DOHH2 (cell line): ENCODE measurements around the gene KAT2A.
A peak's percentile ranks its signal among the peaks of the same experiment; 100 is the strongest.

Experiments used
- H3F3A ChIP-seq: fragments of 200-600 bp; sonication (generic), shearing (Covaris generic); 2 replicates; pipeline ENCODE4 v1.6.0; 2016; ENCODE audit warnings: antibody characterized with exemption, mild to moderate bottlenecking; ENCODE audit not compliant: control insufficient read depth, insufficient read depth
- H3K27ac ChIP-seq: fragments of 200-600 bp; sonication (generic); 2 replicates; pipeline ENCODE4 v1.5.1; 2014; ENCODE audit warnings: low read depth, mild to moderate bottlenecking, low read length, moderate library complexity
- H3K27me3 ChIP-seq: fragments of 200-600 bp; sonication (generic); 2 replicates; pipeline ENCODE4 v1.6.1; 2014; ENCODE audit warnings: mild to moderate bottlenecking, low read length, mixed read lengths; ENCODE audit not compliant: control insufficient read depth
- H3K36me3 ChIP-seq: fragments of 200-600 bp; sonication (generic); 2 replicates; pipeline ENCODE4 v1.6.1; 2014; ENCODE audit warnings: mild to moderate bottlenecking, low read length, moderate library complexity, mixed read lengths; ENCODE audit not compliant: control insufficient read depth
- H3K4me1 ChIP-seq: fragments of 200-600 bp; sonication (generic); 2 replicates; pipeline ENCODE4 v1.6.1; 2014; ENCODE audit warnings: mild to moderate bottlenecking, low read length, mixed read lengths; ENCODE audit not compliant: control insufficient read depth
- H3K4me2 ChIP-seq: fragments of 200-600 bp; sonication (generic); 2 replicates; pipeline ENCODE4 v1.6.0; 2014; ENCODE audit warnings: mild to moderate bottlenecking, low read length, moderate library complexity
- H3K4me3 ChIP-seq: fragments of 200-600 bp; sonication (generic); 2 replicates; pipeline ENCODE4 v1.5.1; 2014; ENCODE audit warnings: mild to moderate bottlenecking, low read length, mixed read lengths
- H3K79me2 ChIP-seq: fragments of 200-600 bp; sonication (generic); 2 replicates; pipeline ENCODE4 v1.6.1; 2014; ENCODE audit warnings: mild to moderate bottlenecking, low read length, mixed read lengths; ENCODE audit not compliant: control insufficient read depth
- H3K9me2 ChIP-seq: fragments of 200-600 bp; sonication (generic); replicated peaks from 2 replicates; pipeline ENCODE4 v1.6.1; 2014; ENCODE audit warnings: mild to moderate bottlenecking, low read length, mixed read lengths; ENCODE audit not compliant: control insufficient read depth
- H3K9me3 ChIP-seq: fragments of 200-600 bp; sonication (generic); 2 replicates; pipeline ENCODE4 v1.6.1; 2014; ENCODE audit warnings: antibody characterized with exemption, low read length, mixed read lengths; ENCODE audit not compliant: control insufficient read depth, insufficient read depth
- H4K20me1 ChIP-seq: fragments of 200-600 bp; sonication (generic); 2 replicates; pipeline ENCODE4 v1.6.0; 2014; ENCODE audit warnings: low read depth, mild to moderate bottlenecking, antibody characterized with exemption, low read length, moderate library complexity; ENCODE audit not compliant: control insufficient read depth, insufficient read depth
- CTCF ChIP-seq: fragments of 200-600 bp; sonication (generic); IDR thresholded peaks from one replicate; pipeline ENCODE4 v1.5.1; 2014; ENCODE audit warnings: antibody characterized with exemption, mild to moderate bottlenecking, low read depth, low read length; ENCODE audit not compliant: poor library complexity, severe bottlenecking
- EZH2phosphoT487 ChIP-seq: fragments of 200-600 bp; sonication (generic); IDR thresholded peaks from 2 replicates; pipeline ENCODE4 v1.6.1; 2017; ENCODE audit warnings: borderline replicate concordance, mild to moderate bottlenecking, antibody characterized with exemption, low read length, moderate library complexity, mixed read lengths

The KAT2A gene

GRCh38 chr17:42107124-42107523 is 14.0 kb downstream of the KAT2A start:
- H3K79me2 ChIP-seq, result no peaks in the 10 kb centered on the region
- H3K36me3 ChIP-seq, result no peaks in the 10 kb centered on the region
- H3K4me3 ChIP-seq, result peak overlapping the region; percentile 69
- no peaks in the 10 kb centered on the region for H3K9me3 ChIP-seq
- H4K20me1 ChIP-seq, result no peaks in the 10 kb centered on the region
- no peak overlapping the region for H3K27ac ChIP-seq
- peak overlapping the region; percentile 84 for H3K4me2 ChIP-seq
- no peaks in the 10 kb centered on the region for H3K27me3 ChIP-seq
- H3K9me2 ChIP-seq, result no peaks in the 10 kb centered on the region
- H3K4me1 ChIP-seq, result peaks cover 19% of the 10 kb centered on the region
- H3F3A ChIP-seq, result no peaks in the 10 kb centered on the region
- no peak for TF ChIP-seq EZH2phosphoT487
- TF ChIP-seq CTCF, result no peak

- H3K4me3 ChIP-seq, result no peak overlapping the region
- no peaks in the 10 kb centered on the region for H3K9me2 ChIP-seq
- no peaks in the 10 kb centered on the region for H4K20me1 ChIP-seq
- H3K9me3 ChIP-seq, result no peaks in the 10 kb centered on the region
- H3K27me3 ChIP-seq, result no peaks in the 10 kb centered on the region
- H3K4me2 ChIP-seq, result no peak overlapping the region
- H3K4me1 ChIP-seq, result peaks cover 13% of the 10 kb centered on the region
- no peaks in the 10 kb centered on the region for H3F3A ChIP-seq
- no peak overlapping the region for H3K27ac ChIP-seq
- no peaks in the 10 kb centered on the region for H3K79me2 ChIP-seq
- no peaks in the 10 kb centered on the region for H3K36me3 ChIP-seq
- TF ChIP-seq EZH2phosphoT487 (no peak), CTCF (no peak)
Measured at GRCh38 chr17:42106009-42106408, 15.2 kb downstream of the KAT2A start.

GRCh38 chr17:42104264-42104663 is 16.9 kb downstream of the KAT2A start:
- no peaks in the 10 kb centered on the region for H3K79me2 ChIP-seq
- H3K9me3 ChIP-seq, result no peaks in the 10 kb centered on the region
- H3K4me2 ChIP-seq, result no peak overlapping the region

More at GRCh38 chr17:42104264-42104663, 16.9 kb downstream of the KAT2A start:
- Histone ChIP-seq H3K27ac (no peak overlapping the region), H3F3A (no peaks in the 10 kb centered on the region), H3K27me3 (no peaks in the 10 kb centered on the region), H3K36me3 (no peaks in the 10 kb centered on the region), H4K20me1 (no peaks in the 10 kb centered on the region), H3K9me2 (no peaks in the 10 kb centered on the region), H3K4me3 (no peak overlapping the region), H3K4me1 (peaks cover 13% of the 10 kb centered on the region)
- no peak for TF ChIP-seq EZH2phosphoT487
- no peak for TF ChIP-seq CTCF
